K562 (cell line): ENCODE data around the gene USP20. TPM values are rescaled to one million over a fixed set of nuclear protein-coding genes. Genes with fewer than 3 reads are reported as not detected.

Source experiments
- BACH1 ChIP-seq: fragments of 200-800 bp; sonication (Bioruptor generic); IDR thresholded peaks from 2 replicates; pipeline ENCODE4 v1.6.1; 2016; ENCODE audit warnings: missing genetic modification characterization, missing compliant biosample characterization
- CBFB ChIP-seq: sonication (generic); formaldehyde crosslinking; IDR thresholded peaks from 2 replicates; pipeline ENCODE4 v1.4.0; 2020; ENCODE audit warnings: mild to moderate bottlenecking, missing genetic modification reagents
- CHD7 ChIP-seq: fragments of 200-600 bp; sonication (generic); IDR thresholded peaks from one replicate; pipeline ENCODE4 v1.6.1; 2012; ENCODE audit warnings: mild to moderate bottlenecking, low read depth, low read length, inconsistent platforms
- FOXP1 ChIP-seq: sonication (generic); formaldehyde crosslinking; IDR thresholded peaks from 2 replicates; pipeline ENCODE4 v1.8.0; 2022; ENCODE audit warnings: mild to moderate bottlenecking, missing genetic modification reagents
- HMGXB4 ChIP-seq: sonication (generic); formaldehyde crosslinking; IDR thresholded peaks from 2 replicates; pipeline ENCODE4 v1.8.1; 2023; ENCODE audit warnings: mild to moderate bottlenecking, missing genetic modification reagents
- KDM5B ChIP-seq: fragments of 200-600 bp; sonication (generic); IDR thresholded peaks from 2 replicates; pipeline ENCODE4 v1.6.1; 2012; ENCODE audit warnings: low read depth, mild to moderate bottlenecking, moderate library complexity, low read length, control low read depth, inconsistent platforms; ENCODE audit not compliant: insufficient replicate concordance
- PYGO2 ChIP-seq: fragments of 450-650 bp; IDR thresholded peaks from 2 replicates; pipeline ENCODE4 v1.6.1; 2016; ENCODE audit warnings: mild to moderate bottlenecking, missing genetic modification characterization, moderate library complexity, missing compliant biosample characterization
- SAFB ChIP-seq: fragments of 200-400 bp; formaldehyde crosslinking; IDR thresholded peaks from 2 replicates; pipeline ENCODE4 v1.6.1; 2017; ENCODE audit warnings: low read depth, low read length, borderline replicate concordance
- ZNF316 ChIP-seq: fragments of 450-650 bp; IDR thresholded peaks from 2 replicates; pipeline ENCODE4 v1.6.1; 2016
- ZNF77 ChIP-seq: fragments of 250-450 bp; sonication (Bioruptor Pico); IDR thresholded peaks from 2 replicates; pipeline ENCODE4 v1.5.0; 2020
- ZNF780A ChIP-seq: fragments of 250-450 bp; sonication (Bioruptor Pico); IDR thresholded peaks from 2 replicates; pipeline ENCODE4 v1.5.0; 2021; ENCODE audit warnings: mild to moderate bottlenecking
- polyA plus RNA-seq, 8 experiments: library from polyadenylated mRNA; depleted of rRNA in 4 of 8; stranded (reverse) in 5 of 8; unstranded in 3 of 8; fragments of >200 nt; fragmentation: Nextera tagmentation in 2 of 8; fragmentation: Illumina TruSeq in 1 of 8; extraction: Ambion mirVana in 2 of 8; extraction: Trizol in 1 of 8; gene quantifications; 2 replicates each; pipeline versions ENCODE4 v1.2.1 to v1.2.3, GENCODE V29; 2011 to 2014; ENCODE audit warnings: inconsistent platforms in 1 of 8, missing spikeins in 1 of 8
- total RNA-seq, 7 experiments: library from RNA; depleted of rRNA in 6 of 7; stranded (reverse); fragments of >200 nt in 6 of 7; fragmentation: Illumina TruSeq in 2 of 7; extraction: Trizol in 2 of 7; gene quantifications; 2 replicates each; pipeline versions ENCODE4 v1.2.1 to v1.2.3, GENCODE V29; 2011 to 2021; ENCODE audit warnings: low replicate concordance in 1 of 7

The USP20 gene
- total and polyA plus RNA-seq, 9 of the 15 experiments (the other 6 are each of a cell fraction or from before 2014, with no cell fraction given): 1.9 to 136 (median 49.1) TPM

- no peak for TF ChIP-seq CHD7
- no peak for TF ChIP-seq CBFB (CRISPR knock-in tag)
- TF ChIP-seq KDM5B: no peak
- TF ChIP-seq PYGO2 (tag): no peak
- TF ChIP-seq BACH1 (tag): no peak
- no peak for TF ChIP-seq FOXP1
- TF ChIP-seq HMGXB4 (CRISPR knock-in tag): no peak
- TF ChIP-seq SAFB: no peak
- no peak for TF ChIP-seq ZNF316
- TF ChIP-seq ZNF780A (CRISPR knock-in tag): no peak
- TF ChIP-seq ZNF77 (CRISPR knock-in tag): no peak
Observed at GRCh38 chr9:129850821-129851550, 15.7 kb downstream of the USP20 start (continued).
